ENCODE measurements around the gene ZNF438. TPM values are rescaled to one million over a fixed set of nuclear protein-coding genes. Genes with fewer than 3 reads are reported as not detected.

ZNF438 gene
- total and polyA plus RNA-seq, 11 donors = 9.0 to 14.7 (median 13.2) TPM

DNA sequence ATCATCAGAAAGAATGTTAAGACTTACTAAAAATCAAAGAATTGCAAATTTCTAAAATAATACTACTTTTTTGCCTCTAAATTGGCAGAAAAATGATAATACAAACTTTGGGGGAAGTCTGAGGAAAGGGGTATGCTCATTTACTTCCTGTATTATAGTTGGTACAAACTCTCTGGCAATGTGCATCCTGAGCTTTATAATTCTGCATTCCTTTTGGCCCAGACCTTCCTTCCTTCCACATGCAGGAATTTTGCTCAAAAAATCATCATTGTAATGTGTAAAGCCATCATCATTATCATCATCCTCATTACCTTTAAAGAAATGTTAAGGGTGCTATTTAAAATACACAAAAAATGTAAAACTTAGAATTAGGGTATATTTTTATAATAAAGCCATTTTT lies 148.5 kb downstream of the ZNF438 start:
- no peak overlapping the region for H3K27ac ChIP-seq
- DNase-seq = no peak
- TF ChIP-seq, protein P1, sequence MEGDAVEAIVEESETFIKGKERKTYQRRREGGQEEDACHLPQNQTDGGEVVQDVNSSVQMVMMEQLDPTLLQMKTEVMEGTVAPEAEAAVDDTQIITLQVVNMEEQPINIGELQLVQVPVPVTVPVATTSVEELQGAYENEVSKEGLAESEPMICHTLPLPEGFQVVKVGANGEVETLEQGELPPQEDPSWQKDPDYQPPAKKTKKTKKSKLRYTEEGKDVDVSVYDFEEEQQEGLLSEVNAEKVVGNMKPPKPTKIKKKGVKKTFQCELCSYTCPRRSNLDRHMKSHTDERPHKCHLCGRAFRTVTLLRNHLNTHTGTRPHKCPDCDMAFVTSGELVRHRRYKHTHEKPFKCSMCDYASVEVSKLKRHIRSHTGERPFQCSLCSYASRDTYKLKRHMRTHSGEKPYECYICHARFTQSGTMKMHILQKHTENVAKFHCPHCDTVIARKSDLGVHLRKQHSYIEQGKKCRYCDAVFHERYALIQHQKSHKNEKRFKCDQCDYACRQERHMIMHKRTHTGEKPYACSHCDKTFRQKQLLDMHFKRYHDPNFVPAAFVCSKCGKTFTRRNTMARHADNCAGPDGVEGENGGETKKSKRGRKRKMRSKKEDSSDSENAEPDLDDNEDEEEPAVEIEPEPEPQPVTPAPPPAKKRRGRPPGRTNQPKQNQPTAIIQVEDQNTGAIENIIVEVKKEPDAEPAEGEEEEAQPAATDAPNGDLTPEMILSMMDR (IDR thresholded peaks at IDR 0.05) = no peak
- no peak for TF ChIP-seq POLR2A (IDR thresholded peaks at IDR 0.05)
- H3K4me1 ChIP-seq = peaks cover 0 to 21% (median 0%) of the 10 kb centered on the region in 12 donors
- H3K9me3 ChIP-seq = no peaks in the 10 kb centered on the region
- H3K27me3 ChIP-seq = no peaks in the 10 kb centered on the region
- no peak for ATAC-seq
- no peak overlapping the region for H3K4me3 ChIP-seq
- intact Hi-C loops (cut with DNase I) = no loop called here
- no peaks in the 10 kb centered on the region for H3K36me3 ChIP-seq

DNA sequence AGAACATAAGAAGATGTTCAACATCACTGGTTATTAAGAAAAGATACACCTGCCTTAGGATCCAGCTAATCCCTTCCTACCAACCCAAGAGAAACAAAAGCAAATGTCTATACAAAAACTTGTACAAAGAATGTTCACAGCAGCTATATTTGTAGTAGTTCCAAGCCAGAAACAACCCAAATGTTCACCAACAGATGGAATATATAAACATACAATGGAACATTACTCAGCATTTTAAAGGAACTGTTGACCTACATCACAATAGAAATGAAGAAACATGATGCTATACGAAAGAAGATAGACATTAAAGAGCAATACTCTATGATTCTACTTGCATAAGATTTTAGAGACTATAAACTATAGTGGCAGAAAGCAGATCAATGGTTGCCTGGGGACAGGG lies 149.4 kb downstream of the ZNF438 start:
- H3K36me3 ChIP-seq = no peaks in the 10 kb centered on the region
- no peak for ATAC-seq
- TF ChIP-seq POLR2A (IDR thresholded peaks at IDR 0.05) = no peak
- TF ChIP-seq, protein P1 (IDR thresholded peaks at IDR 0.05) = no peak
- no peaks in the 10 kb centered on the region for H3K9me3 ChIP-seq
- H3K27ac ChIP-seq = no peak overlapping the region
- no peak for DNase-seq
- WGBS, 4 donors = 1 to 51% (median 45%) methylated on average over 1 of the region's 1 CpG
- H3K27me3 ChIP-seq = no peaks in the 10 kb centered on the region
- H3K4me1 ChIP-seq = peaks cover 0 to 21% (median 0%) of the 10 kb centered on the region in 12 donors
- no peak overlapping the region for H3K4me3 ChIP-seq
- intact Hi-C loops (cut with DNase I) = no loop called here

DNA sequence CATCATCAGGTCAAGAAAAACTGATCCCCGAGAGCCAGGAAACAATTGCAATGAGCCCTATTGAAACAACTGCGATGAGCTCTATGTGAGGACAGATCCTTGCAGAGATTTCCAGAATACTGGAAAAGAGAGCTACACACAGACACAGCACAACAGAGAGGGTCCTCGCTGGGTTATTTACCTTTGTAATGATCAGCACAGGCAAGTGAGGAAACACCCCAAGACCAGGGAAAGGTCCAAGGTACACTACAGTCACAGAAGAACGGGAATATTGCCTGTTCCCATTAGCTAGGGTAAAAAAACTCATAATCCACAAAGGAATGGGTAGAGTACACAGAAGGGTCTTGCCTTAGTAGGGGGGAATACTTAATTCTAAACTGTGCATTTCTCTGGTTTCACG lies 152.7 kb downstream of the ZNF438 start:
- no peak overlapping the region for H3K4me3 ChIP-seq
- H3K9me3 ChIP-seq = no peaks in the 10 kb centered on the region
- H3K27ac ChIP-seq = no peak overlapping the region
- DNase-seq = no peak
- WGBS, 4 donors = 96 to 99% (median 98%) methylated on average over 5 of the region's 5 CpGs
- no peak for ATAC-seq
- intact Hi-C loops (cut with DNase I) = no loop called here
- peaks cover 0 to 24% (median 16%) of the 10 kb centered on the region in 9 donors for H3K36me3 ChIP-seq
- no peak for TF ChIP-seq POLR2A (IDR thresholded peaks at IDR 0.05)
- TF ChIP-seq, protein P1 (IDR thresholded peaks at IDR 0.05) = no peak
- H3K4me1 ChIP-seq = peaks cover 0 to 4% (median 0%) of the 10 kb centered on the region in 12 donors
- no peaks in the 10 kb centered on the region for H3K27me3 ChIP-seq

DNA sequence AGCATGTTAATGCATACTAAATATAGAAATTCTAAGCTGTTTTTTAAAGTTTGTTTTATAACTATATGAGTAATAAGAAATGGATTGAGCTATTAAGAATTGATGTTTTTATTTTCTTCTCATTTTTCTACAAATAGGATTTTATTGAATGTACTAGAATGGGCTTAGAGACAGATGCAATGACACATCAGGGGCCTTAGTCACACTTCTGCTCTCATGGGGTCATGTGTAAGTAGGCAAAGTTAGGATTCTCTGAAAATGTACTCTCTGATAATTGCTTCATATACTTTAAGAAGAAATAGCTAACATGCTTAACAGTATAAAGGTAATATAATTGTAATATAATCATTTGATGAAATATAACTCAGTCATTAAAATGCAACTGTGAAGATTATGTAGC lies 154.6 kb downstream of the ZNF438 start:
- ATAC-seq (no peak), DNase-seq (no peak)
- intact Hi-C loops (cut with DNase I) = no loop called here
- Histone ChIP-seq H3K4me3 (no peak overlapping the region), H3K27ac (no peak overlapping the region), H3K27me3 (no peaks in the 10 kb centered on the region), H3K4me1 (peaks cover 0 to 4% (median 0%) of the 10 kb centered on the region in 12 donors), H3K9me3 (no peaks in the 10 kb centered on the region), H3K36me3 (peaks cover 0 to 24% (median 16%) of the 10 kb centered on the region in 9 donors)
- TF ChIP-seq, protein P1 (IDR thresholded peaks at IDR 0.05) = no peak
- no peak for TF ChIP-seq POLR2A (IDR thresholded peaks at IDR 0.05)
